AG04449 (cell line): Measurements from ENCODE around the gene NPBWR2.

ENCODE experiments used
- CTCF ChIA-PET: fragments of 350-600 bp; formaldehyde crosslinking; extraction: SDS; loops from one replicate; lab custom pipeline; 2021; ENCODE audit warnings: antibody characterized with exemption; lab: Yijun Ruan, JAX
- POLR2A ChIA-PET: fragments of 400-600, 350-600 bp; formaldehyde crosslinking; extraction: SDS; loops from one replicate; lab custom pipeline; 2020; ENCODE audit warnings: antibody characterized with exemption, inconsistent platforms; lab: Yijun Ruan, JAX
- DNase-seq: peaks from one replicate; pipeline ENCODE4 v3.0.0-alpha.2; 2010; ENCODE audit warnings: low read depth, low spot score
- H3K4me3 ChIP-seq: 2 replicates; pipeline ENCODE4 v1.5.1; 2011; ENCODE audit warnings: low read depth, mild to moderate bottlenecking, control low read depth, low read length
- TF ChIP-seq, protein P1 (sequence below): IDR thresholded peaks from one replicate; pipeline ENCODE4 v1.5.1; 2011; ENCODE audit warnings: mild to moderate bottlenecking, moderate library complexity, low read length, control low read depth, inconsistent platforms; ENCODE audit not compliant: insufficient read depth; ENCODE audit errors: missing control alignments

NPBWR2 gene

DNA sequence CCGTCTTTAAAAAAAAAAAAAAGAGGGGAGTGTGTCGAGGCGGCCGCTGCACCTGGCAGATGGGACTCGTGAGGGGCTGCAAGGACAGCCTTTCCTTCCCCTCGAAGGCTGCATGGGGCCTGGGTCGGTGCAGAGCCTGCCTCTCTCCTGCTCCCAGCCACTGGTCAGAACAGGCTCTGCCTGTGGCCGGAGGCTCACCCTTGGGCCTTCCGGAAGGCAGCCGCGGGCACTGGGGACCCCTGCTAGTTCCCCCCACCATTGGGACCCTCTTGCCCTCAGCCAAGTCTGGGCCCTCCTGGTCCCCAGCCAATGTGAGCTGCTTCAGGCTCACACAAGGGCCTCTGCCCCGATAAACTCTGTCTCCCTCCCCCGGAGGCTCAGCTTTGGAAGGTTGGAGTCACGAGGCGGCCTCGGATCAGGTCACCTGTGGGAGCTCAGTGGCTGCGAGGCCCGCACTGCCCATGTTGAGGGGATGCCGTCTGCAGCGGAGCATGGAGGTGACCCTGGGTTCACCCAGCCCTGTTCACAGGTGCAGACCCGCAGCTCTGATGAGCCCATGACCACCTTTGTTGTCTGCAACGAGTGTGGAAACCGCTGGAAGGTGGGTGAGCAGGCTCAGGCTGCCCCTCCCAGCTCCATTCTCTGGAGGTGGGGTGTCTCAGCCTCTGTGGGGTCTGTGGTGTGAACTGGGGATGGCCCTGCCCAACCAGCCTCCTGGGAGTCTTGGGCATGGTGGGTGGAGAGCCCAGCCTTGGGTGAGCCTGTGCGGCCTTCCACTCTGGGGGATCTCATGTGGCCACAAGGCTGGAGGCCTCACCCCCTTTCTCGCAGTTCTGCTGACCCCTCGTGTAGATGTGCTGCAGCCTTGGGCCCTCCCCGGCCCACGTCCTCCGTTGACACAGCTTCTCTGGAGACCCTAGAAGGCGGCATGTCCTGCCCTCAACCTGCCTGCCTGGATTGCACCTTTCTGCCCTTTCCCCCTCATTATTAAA is 35.7 kb downstream of the NPBWR2 start:
- H3K4me3 ChIP-seq: no peak overlapping the region
- TF ChIP-seq, protein P1, sequence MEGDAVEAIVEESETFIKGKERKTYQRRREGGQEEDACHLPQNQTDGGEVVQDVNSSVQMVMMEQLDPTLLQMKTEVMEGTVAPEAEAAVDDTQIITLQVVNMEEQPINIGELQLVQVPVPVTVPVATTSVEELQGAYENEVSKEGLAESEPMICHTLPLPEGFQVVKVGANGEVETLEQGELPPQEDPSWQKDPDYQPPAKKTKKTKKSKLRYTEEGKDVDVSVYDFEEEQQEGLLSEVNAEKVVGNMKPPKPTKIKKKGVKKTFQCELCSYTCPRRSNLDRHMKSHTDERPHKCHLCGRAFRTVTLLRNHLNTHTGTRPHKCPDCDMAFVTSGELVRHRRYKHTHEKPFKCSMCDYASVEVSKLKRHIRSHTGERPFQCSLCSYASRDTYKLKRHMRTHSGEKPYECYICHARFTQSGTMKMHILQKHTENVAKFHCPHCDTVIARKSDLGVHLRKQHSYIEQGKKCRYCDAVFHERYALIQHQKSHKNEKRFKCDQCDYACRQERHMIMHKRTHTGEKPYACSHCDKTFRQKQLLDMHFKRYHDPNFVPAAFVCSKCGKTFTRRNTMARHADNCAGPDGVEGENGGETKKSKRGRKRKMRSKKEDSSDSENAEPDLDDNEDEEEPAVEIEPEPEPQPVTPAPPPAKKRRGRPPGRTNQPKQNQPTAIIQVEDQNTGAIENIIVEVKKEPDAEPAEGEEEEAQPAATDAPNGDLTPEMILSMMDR: no peak
- POLR2A ChIA-PET: interaction anchor here (0.9 kb wide), 1 partner anchor 9 kb away, joined by 3 read pairs; the partner anchor contains the start of gene TCEA2
- no peak for DNase-seq
- CTCF ChIA-PET: no interaction called here

DNA sequence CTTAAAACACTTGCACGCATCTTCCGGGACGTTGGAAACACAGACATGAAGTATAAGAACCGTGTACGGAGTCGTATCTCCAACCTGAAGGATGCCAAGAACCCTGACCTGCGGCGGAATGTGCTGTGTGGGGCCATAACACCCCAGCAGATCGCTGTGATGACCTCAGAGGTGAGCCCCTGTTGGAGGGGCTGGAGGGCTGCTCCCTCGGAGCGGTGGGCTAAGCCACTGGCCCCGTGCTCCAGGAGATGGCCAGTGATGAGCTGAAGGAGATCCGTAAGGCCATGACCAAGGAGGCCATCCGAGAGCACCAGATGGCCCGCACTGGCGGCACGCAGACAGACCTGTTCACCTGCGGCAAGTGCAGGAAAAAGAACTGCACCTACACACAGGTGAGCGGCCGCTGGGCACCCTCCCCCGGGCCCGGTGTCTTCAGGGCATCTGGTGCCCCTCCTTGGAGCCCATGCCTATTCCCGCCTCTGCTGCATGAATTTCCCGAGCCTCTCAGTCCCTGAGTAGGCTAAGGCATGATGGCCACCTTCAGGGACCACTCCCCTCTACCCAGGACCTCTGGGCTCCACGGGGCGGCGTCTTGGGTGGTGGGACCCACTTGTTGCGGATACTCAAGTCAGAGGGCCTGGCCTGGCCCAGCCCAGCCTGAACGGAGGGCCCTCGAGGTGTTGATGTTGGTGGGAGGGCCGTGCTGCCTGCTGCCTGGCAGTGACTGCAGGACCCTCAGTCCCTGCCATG is 36.9 kb downstream of the NPBWR2 start:
- TF ChIP-seq, protein P1: no peak
- DNase-seq: no peak
- CTCF ChIA-PET: interaction anchor here (0.6 to 1.4 kb wide), 6 partner anchors 7 to 532 kb away, joined by 3 to 6 read pairs (median 4); partner anchors contain the start of gene RGS19
- POLR2A ChIA-PET: no interaction called here
- H3K4me3 ChIP-seq: no peak overlapping the region

DNA sequence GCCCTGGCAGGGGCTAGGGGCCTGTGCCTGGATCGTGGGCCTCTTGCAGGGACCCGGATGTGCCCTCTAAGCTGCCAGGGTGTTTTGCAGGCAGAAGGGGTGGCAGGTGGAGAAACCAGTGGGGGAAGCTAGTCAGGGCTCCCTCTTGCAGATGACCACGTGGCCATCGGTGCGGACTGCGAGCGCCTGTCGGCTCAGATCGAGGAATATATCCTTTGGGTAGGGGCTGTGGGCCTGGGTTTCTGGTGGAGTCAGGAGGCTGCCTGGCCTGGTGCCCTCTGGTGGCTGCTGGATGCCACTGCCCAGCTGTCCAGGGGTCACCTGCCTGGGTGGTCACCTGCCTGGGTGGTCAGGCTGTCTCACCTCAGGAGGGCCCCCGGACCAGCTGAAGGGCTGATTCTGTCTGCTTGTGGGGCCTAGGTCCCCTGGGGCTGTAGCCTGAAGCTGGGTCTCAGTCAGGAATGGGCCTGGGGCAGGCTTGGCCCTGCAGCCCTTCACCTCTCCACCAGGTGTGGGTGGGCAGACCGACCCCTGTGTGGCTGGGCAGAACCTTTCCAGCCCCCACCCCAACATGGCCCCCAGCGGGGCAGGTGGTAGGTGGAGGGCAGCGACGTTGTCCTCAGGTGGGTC is 37.6 kb downstream of the NPBWR2 start:
- TF ChIP-seq, protein P1: peak; percentile 87
- H3K4me3 ChIP-seq: no peak overlapping the region
- DNase-seq: no peak
- POLR2A ChIA-PET: interaction anchor here (1.3 kb wide), 1 partner anchor 9 kb away, joined by 7 read pairs; the partner anchor contains the start of genes OPRL1 and RGS19
- CTCF ChIA-PET: interaction anchor here (0.7 to 1.8 kb wide), 9 partner anchors 8 to 532 kb away, joined by 3 to 6 read pairs (median 4); partner anchors contain the start of gene RGS19

DNA sequence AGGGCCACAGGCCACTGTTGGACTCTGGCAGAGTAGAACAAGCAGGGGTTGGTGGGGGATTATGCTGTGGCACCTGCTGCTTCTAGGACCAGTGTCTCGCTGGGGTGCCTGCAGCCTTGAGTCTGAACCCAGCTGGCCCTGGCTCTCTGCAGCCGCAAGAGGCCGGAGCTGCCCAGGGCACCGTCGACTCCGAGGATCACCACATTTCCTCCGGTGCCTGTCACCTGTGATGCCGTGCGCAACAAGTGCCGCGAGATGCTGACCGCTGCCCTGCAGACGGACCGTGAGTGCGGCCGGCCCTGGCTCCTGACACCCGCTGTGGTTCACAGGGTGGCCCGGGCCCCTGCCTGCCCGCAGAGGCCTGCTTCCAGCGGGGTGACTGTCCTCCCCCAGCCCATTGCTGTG is 38.2 kb downstream of the NPBWR2 start:
- TF ChIP-seq, protein P1: no peak
- DNase-seq: no peak
- ChIA-PET CTCF (interaction anchor here (0.7 to 2.1 kb wide), 8 partner anchors 9 to 51 kb away, joined by 3 to 6 read pairs (median 4); partner anchors contain the start of genes LKAAEAR1, OPRL1 and RGS19), POLR2A (interaction anchor here (1.3 kb wide), 1 partner anchor 10 kb away, joined by 7 read pairs; the partner anchor contains the start of genes OPRL1 and RGS19)
- H3K4me3 ChIP-seq: no peak overlapping the region

DNA sequence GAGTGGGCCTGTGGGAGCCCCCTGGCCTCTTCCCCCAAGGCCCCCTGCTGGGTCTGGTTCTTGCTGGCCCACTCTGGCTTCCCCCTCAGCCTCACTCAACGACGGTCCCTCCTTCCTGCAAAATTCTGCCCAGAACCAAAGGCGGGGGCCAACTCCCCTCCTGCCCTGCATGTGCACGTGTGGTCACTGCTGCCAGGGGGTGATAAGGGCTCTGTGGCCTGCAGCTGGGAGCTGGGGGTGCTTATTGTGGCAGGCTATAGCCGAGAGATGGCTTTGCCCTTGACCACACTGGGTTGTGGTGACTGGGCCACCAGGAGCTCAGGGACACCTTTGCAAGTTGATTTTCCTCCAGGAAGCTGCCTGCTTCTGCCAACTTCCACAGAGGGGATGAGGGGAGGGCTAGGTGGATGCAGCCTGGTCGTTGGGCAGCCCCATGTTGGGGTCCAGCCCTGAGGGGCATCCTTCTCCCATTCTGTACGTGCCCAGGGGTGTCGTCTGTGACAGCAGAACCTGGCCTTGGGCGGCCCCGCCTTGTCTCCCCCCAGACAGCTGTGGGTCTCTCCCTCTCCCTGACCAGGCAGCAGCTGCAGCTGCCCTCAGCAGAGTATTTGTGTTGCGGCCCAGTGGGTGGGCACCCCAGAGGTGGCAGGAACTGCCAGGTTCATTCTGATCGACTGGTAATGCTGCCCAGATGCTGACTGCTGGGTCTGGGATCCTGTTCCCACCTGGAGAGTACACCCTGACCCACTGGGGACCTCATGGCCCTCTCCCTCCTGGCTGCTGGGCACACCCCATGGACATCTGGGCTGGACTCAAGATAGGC is 38.8 kb downstream of the NPBWR2 start:
- TF ChIP-seq, protein P1: no peak
- CTCF ChIA-PET: interaction anchor here (0.7 to 2.1 kb wide), 8 partner anchors 9 to 30 kb away, joined by 3 to 6 read pairs (median 4); partner anchors contain the start of genes LKAAEAR1, OPRL1 and RGS19
- POLR2A ChIA-PET: interaction anchor here (1.3 kb wide), 1 partner anchor 10 kb away, joined by 7 read pairs; the partner anchor contains the start of genes OPRL1 and RGS19
- no peak for DNase-seq
- no peak overlapping the region for H3K4me3 ChIP-seq
